PC-3 (cell line): Measurements from ENCODE around the gene USP11. TPM values are rescaled to one million over a fixed set of nuclear protein-coding genes. Genes with fewer than 3 reads are reported as not detected.

Experiments
- ATAC-seq: fragments of 200-7000 bp; cut with Tn5 transposase; 2 replicates; pipeline ENCODE4 v1.9.1; 2020; ENCODE audit warnings: mild to moderate bottlenecking, moderate library complexity
- BruUV-seq: library from RNA; stranded (reverse); fragments of 400-500 nt; replicated peaks from 2 replicates; lab custom pipeline; 2021; lab: Mats Ljungman, UMichigan
- CTCF ChIA-PET: fragments of 300-600 bp; sonication (Branson Sonifier 250); formaldehyde crosslinking; loops from one replicate; lab custom pipeline; 2022; ENCODE audit warnings: antibody characterized with exemption; lab: Charles Lee
- POLR2A ChIA-PET: fragments of 300-600 bp; sonication (Branson Sonifier 250); formaldehyde crosslinking; loops from one replicate; lab custom pipeline; 2022; ENCODE audit warnings: antibody characterized with exemption; ENCODE audit not compliant: unreplicated experiment; lab: Charles Lee
- DNase-seq: peaks from one replicate; pipeline ENCODE4 v3.0.0-alpha.2; 2015
- H2AFZ ChIP-seq: fragments of 300-600 bp; sonication (generic); 2 replicates; pipeline ENCODE4 v1.6.0; 2016; ENCODE audit warnings: antibody characterized with exemption, low read length
- H3F3A ChIP-seq: fragments of 300-600 bp; sonication (generic); one replicate; pipeline ENCODE4 v1.6.0; 2017; ENCODE audit warnings: antibody characterized with exemption, low read length, control low read depth, mild to moderate bottlenecking; ENCODE audit not compliant: unreplicated experiment
- H3K27ac ChIP-seq: fragments of 300-600 bp; sonication (generic); 2 replicates; pipeline ENCODE4 v1.5.1; 2016; ENCODE audit warnings: mild to moderate bottlenecking, low read length
- H3K27me3 ChIP-seq: fragments of 300-600 bp; sonication (generic); 2 replicates; pipeline ENCODE4 v1.6.1; 2016; ENCODE audit warnings: low read length, mixed read lengths
- H3K36me3 ChIP-seq: fragments of 300-600 bp; sonication (generic); 2 replicates; pipeline ENCODE4 v1.6.1; 2016; ENCODE audit warnings: low read depth, mixed run types, low read length, mixed read lengths
- H3K4me1 ChIP-seq: fragments of 300-600 bp; sonication (generic); 2 replicates; pipeline ENCODE4 v1.5.1; 2016; ENCODE audit warnings: low read length; ENCODE audit not compliant: insufficient read depth
- H3K4me2 ChIP-seq: fragments of 300-600 bp; sonication (generic); 2 replicates; pipeline ENCODE4 v1.6.0; 2016; ENCODE audit warnings: low read length
- H3K4me3 ChIP-seq: fragments of 300-600 bp; sonication (generic); 2 replicates; pipeline ENCODE4 v1.5.1; 2016; ENCODE audit warnings: mild to moderate bottlenecking, low read length, mixed read lengths
- H3K79me2 ChIP-seq: fragments of 300-600 bp; sonication (generic); 2 replicates; pipeline ENCODE4 v1.6.1; 2017; ENCODE audit warnings: low read length, mixed read lengths
- H3K9ac ChIP-seq: fragments of 300-600 bp; sonication (generic); 2 replicates; pipeline ENCODE4 v1.6.0; 2016; ENCODE audit warnings: mild to moderate bottlenecking, low read length
- H3K9me2 ChIP-seq: fragments of 300-600 bp; sonication (generic); replicated peaks from 2 replicates; pipeline ENCODE4 v1.6.1; 2016; ENCODE audit warnings: mixed run types, low read length, mixed read lengths
- H3K9me3 ChIP-seq: fragments of 300-600 bp; sonication (generic); 2 replicates; pipeline ENCODE4 v1.6.1; 2016; ENCODE audit warnings: low read length, mixed read lengths
- H4K20me1 ChIP-seq: fragments of 300-600 bp; sonication (generic); 2 replicates; pipeline ENCODE4 v1.6.1; 2016; ENCODE audit warnings: low read length, mixed read lengths
- CTCF ChIP-seq: fragments of 300-600 bp; sonication (generic); conservative IDR thresholded peaks from 2 replicates; pipeline ENCODE4 v1.5.1; 2017; ENCODE audit warnings: antibody characterized with exemption, low read depth, mild to moderate bottlenecking, low read length
- EZH2 ChIP-seq: fragments of 300-600 bp; sonication (generic); IDR thresholded peaks from one replicate; pipeline ENCODE4 v1.6.1; 2017; ENCODE audit warnings: antibody characterized with exemption, mild to moderate bottlenecking, low read length; ENCODE audit not compliant: unreplicated experiment
- EZH2phosphoT487 ChIP-seq: fragments of 300-600 bp; sonication (generic); IDR thresholded peaks from 2 replicates; pipeline ENCODE4 v1.6.1; 2018; ENCODE audit warnings: mild to moderate bottlenecking, antibody characterized with exemption, low read length, borderline replicate concordance
- intact Hi-C: fragments of 100-400 bp; cut with micrococcal nuclease; formaldehyde crosslinking; loops from 2 replicates; pipeline ENCODE4 v1.9.0; 2023
- total RNA-seq: library from RNA; depleted of rRNA; stranded (reverse); fragments of >200 nt; gene quantifications from 2 replicates; pipeline ENCODE4 v1.2.3, GENCODE V29; 2014

Gene USP11
- total RNA-seq, 1 experiment from 2014 or later: 31.3 TPM

GRCh38 chrX:47244676-47245075 is 11.9 kb downstream of the USP11 start:
- Histone ChIP-seq H3K4me2 (no peak overlapping the region), H3K9ac (no peak overlapping the region), H2AFZ (no peak overlapping the region), H4K20me1 (no peaks in the 10 kb centered on the region), H3K36me3 (peaks cover 4% of the 10 kb centered on the region; the same call in 1 of the 2 replicates), H3K4me1 (peaks cover 18% of the 10 kb centered on the region), H3K4me3 (no peak overlapping the region), H3F3A (no peaks in the 10 kb centered on the region), H3K9me2 (no peaks in the 10 kb centered on the region), H3K79me2 (no peaks in the 10 kb centered on the region), H3K27me3 (no peaks in the 10 kb centered on the region), H3K9me3 (no peaks in the 10 kb centered on the region), H3K27ac (no peak overlapping the region)
- ChIA-PET CTCF (no interaction called here), POLR2A (no interaction called here)
- intact Hi-C loops: no loop called here
- BruUV-seq: no TSS peak
- no peak for ATAC-seq
- TF ChIP-seq EZH2 (no peak), EZH2phosphoT487 (no peak), CTCF (no peak)
- DNase-seq: no peak

- CTCF ChIA-PET: no interaction called here
- Histone ChIP-seq H3K4me3 (no peak overlapping the region), H3K9me3 (no peaks in the 10 kb centered on the region), H3K9ac (no peak overlapping the region), H3K36me3 (peaks cover 4% of the 10 kb centered on the region; the same call in 1 of the 2 replicates), H3F3A (no peaks in the 10 kb centered on the region), H4K20me1 (no peaks in the 10 kb centered on the region), H3K27ac (no peak overlapping the region), H3K9me2 (no peaks in the 10 kb centered on the region), H3K4me1 (peaks cover 18% of the 10 kb centered on the region), H3K27me3 (no peaks in the 10 kb centered on the region), H3K79me2 (no peaks in the 10 kb centered on the region), H2AFZ (no peak overlapping the region), H3K4me2 (no peak overlapping the region)
- no TSS peak for BruUV-seq
- TF ChIP-seq CTCF: no peak
- no peak for TF ChIP-seq EZH2phosphoT487
- TF ChIP-seq EZH2: no peak
- ATAC-seq: no peak
- DNase-seq: no peak
- POLR2A ChIA-PET: no interaction called here
- intact Hi-C loops: no loop called here
Observed at GRCh38 chrX:47245156-47245555, 12.3 kb downstream of the USP11 start.

- H2AFZ ChIP-seq: no peak overlapping the region
- peak overlapping the region; percentile 68 for H3K9ac ChIP-seq
- H3K4me3 ChIP-seq: no peak overlapping the region
- H3K36me3 ChIP-seq: no peaks in the 10 kb centered on the region; the same call in 1 of the 2 replicates
- TSS peak; percentile 30 for BruUV-seq
- H3K27ac ChIP-seq: peak overlapping the region; percentile 88
- peak; percentile 86 for ATAC-seq
- peak; percentile 78 for DNase-seq
- H3F3A ChIP-seq: no peaks in the 10 kb centered on the region
- no peaks in the 10 kb centered on the region for H3K79me2 ChIP-seq
- H3K4me1 ChIP-seq: peaks cover 18% of the 10 kb centered on the region
- CTCF ChIA-PET: no interaction called here
- no peaks in the 10 kb centered on the region for H3K9me2 ChIP-seq
- peak overlapping the region; percentile 33 for H3K4me2 ChIP-seq
- H3K27me3 ChIP-seq: no peaks in the 10 kb centered on the region
- H3K9me3 ChIP-seq: no peaks in the 10 kb centered on the region
- intact Hi-C loops: no loop called here
- POLR2A ChIA-PET: no interaction called here
- H4K20me1 ChIP-seq: no peaks in the 10 kb centered on the region
- TF ChIP-seq CTCF: no peak
- TF ChIP-seq EZH2phosphoT487: no peak
- TF ChIP-seq EZH2: no peak
Observed at GRCh38 chrX:47247206-47247998, 14.6 kb downstream of the USP11 start.
